Activated CD4-positive, alpha-beta T cell treated with anti-CD3 and anti-CD28 coated beads, Interleukin-2, amount 10 ng/mL, durations not matched to agents 24 days and 14 days (primary cell): ENCODE data around the gene TOX2. TPM values are rescaled to one million over a fixed set of nuclear protein-coding genes. Genes with fewer than 3 reads are reported as not detected.
A peak's percentile ranks its signal among the peaks of the same experiment; 100 is the strongest.

Experiments used
- DNase-seq: peaks from one replicate; pipeline ENCODE4 v3.0.0; 2022
- H3K27ac Mint-ChIP-seq: one replicate; pipeline ENCODE4 v1.8.0; 2022; ENCODE audit warnings: mild to moderate bottlenecking, mixed read lengths
- H3K27me3 Mint-ChIP-seq: one replicate; pipeline ENCODE4 v1.8.0; 2022; ENCODE audit warnings: mixed read lengths
- H3K36me3 Mint-ChIP-seq: one replicate; pipeline ENCODE4 v1.8.0; 2022; ENCODE audit warnings: low read depth, mild to moderate bottlenecking, mixed read lengths
- H3K4me1 Mint-ChIP-seq: one replicate; pipeline ENCODE4 v1.8.0; 2021; ENCODE audit warnings: mixed read lengths
- H3K4me3 Mint-ChIP-seq: one replicate; pipeline ENCODE4 v1.8.0; 2022; ENCODE audit warnings: mild to moderate bottlenecking, moderate library complexity, mixed read lengths
- H3K9me3 Mint-ChIP-seq: one replicate; pipeline ENCODE4 v1.8.0; 2021; ENCODE audit warnings: mixed read lengths
- intact Hi-C: fragments of 100-400 bp; cut with micrococcal nuclease; formaldehyde crosslinking; loops from one replicate; pipeline ENCODE4 v1.15.1; 2023
- total RNA-seq: library from RNA; stranded (reverse); gene quantifications from 2 replicates; pipeline ENCODE4 v1.2.3, GENCODE V29; 2022

TOX2 gene
- total RNA-seq, 1 donor from 2014 or later: 2.6 TPM

- intact Hi-C loops: loop anchor here (5.0 kb wide), 1 partner anchor 264 kb away; no protein-coding TSS in a partner anchor
- H3K4me3 Mint-ChIP-seq: no peak overlapping the region
- DNase-seq: no peak
- peaks cover 36% of the 10 kb centered on the region for H3K27me3 Mint-ChIP-seq
- no peaks in the 10 kb centered on the region for H3K36me3 Mint-ChIP-seq
- no peaks in the 10 kb centered on the region for H3K9me3 Mint-ChIP-seq
- H3K27ac Mint-ChIP-seq: peak overlapping the region; percentile 35
- H3K4me1 Mint-ChIP-seq: peaks cover 26% of the 10 kb centered on the region
These were observed 101.9 kb downstream of the TOX2 start for GRCh38 chr20:44016525-44016924.

DNA sequence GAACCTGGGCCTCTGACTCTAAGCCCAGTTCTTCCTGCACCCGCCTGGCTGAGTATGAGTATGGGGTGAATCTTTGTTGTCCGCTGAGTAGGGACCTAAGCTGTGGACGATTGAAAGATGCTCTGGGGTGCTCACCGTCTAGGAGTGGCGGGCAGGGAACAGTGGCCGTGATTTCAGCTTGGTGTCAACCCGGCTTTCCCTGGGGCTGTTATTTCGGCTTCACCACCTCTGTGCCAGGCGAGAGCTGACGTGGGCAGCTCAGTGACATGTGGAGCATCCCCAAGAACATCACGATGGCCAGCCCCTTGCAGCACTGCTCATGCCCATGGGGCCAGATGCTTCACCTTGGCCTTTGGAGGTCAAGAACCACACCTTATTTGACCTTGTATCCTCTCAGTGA lies 102.6 kb downstream of the TOX2 start:
- H3K36me3 Mint-ChIP-seq: no peaks in the 10 kb centered on the region
- peaks cover 22% of the 10 kb centered on the region for H3K4me1 Mint-ChIP-seq
- peaks cover 31% of the 10 kb centered on the region for H3K27me3 Mint-ChIP-seq
- H3K4me3 Mint-ChIP-seq: no peak overlapping the region
- no peak for DNase-seq
- no peaks in the 10 kb centered on the region for H3K9me3 Mint-ChIP-seq
- intact Hi-C loops: loop anchor here (5.0 kb wide), 1 partner anchor 265 kb away; no protein-coding TSS in a partner anchor
- no peak overlapping the region for H3K27ac Mint-ChIP-seq

DNA sequence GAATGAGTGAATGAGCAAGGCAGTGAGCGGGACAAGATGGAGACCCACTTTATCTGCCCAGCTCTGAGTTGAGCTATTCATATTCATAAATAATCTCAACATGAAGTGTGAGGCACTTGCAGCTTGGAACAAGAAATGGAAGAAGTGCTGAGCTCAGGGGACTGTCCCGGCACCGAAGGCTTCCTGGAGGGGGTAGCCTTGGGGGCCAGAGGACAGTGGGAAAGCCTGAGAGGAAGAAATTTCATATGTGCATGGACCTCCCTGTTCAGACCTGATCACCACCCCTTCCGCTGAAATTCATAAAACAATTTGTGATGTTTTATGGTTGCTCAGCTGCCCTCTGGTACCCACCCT lies 103.2 kb downstream of the TOX2 start:
- no peak for DNase-seq
- H3K27ac Mint-ChIP-seq: no peak overlapping the region
- H3K27me3 Mint-ChIP-seq: peaks cover 34% of the 10 kb centered on the region
- intact Hi-C loops: loop anchor here (2.0 to 5.0 kb wide), 2 partner anchors 63 to 266 kb away; no protein-coding TSS in a partner anchor
- peaks cover 23% of the 10 kb centered on the region for H3K4me1 Mint-ChIP-seq
- no peaks in the 10 kb centered on the region for H3K36me3 Mint-ChIP-seq
- H3K4me3 Mint-ChIP-seq: no peak overlapping the region
- H3K9me3 Mint-ChIP-seq: no peaks in the 10 kb centered on the region

- Mint-ChIP-seq H3K27ac (no peak overlapping the region), H3K36me3 (no peaks in the 10 kb centered on the region), H3K9me3 (no peaks in the 10 kb centered on the region), H3K27me3 (peaks cover 38% of the 10 kb centered on the region), H3K4me1 (peaks cover 23% of the 10 kb centered on the region), H3K4me3 (no peak overlapping the region)
- no peak for DNase-seq
- intact Hi-C loops: loop anchor here (2.0 to 5.0 kb wide), 2 partner anchors 64 to 266 kb away; no protein-coding TSS in a partner anchor
These were observed 103.7 kb downstream of the TOX2 start for GRCh38 chr20:44018259-44018941.

- no peak for DNase-seq
- intact Hi-C loops: loop anchor here (2.0 to 5.0 kb wide), 2 partner anchors 64 to 267 kb away; no protein-coding TSS in a partner anchor
- H3K4me3 Mint-ChIP-seq: peak overlapping the region; percentile 70
- H3K9me3 Mint-ChIP-seq: no peaks in the 10 kb centered on the region
- peaks cover 45% of the 10 kb centered on the region for H3K27me3 Mint-ChIP-seq
- H3K27ac Mint-ChIP-seq: peak overlapping the region; percentile 74
- no peaks in the 10 kb centered on the region for H3K36me3 Mint-ChIP-seq
- peaks cover 23% of the 10 kb centered on the region for H3K4me1 Mint-ChIP-seq
These were observed 104.4 kb downstream of the TOX2 start for GRCh38 chr20:44018942-44019637.

GRCh38 chr20:44019638-44020335 lies 105.1 kb downstream of the TOX2 start:
- peaks cover 46% of the 10 kb centered on the region for H3K27me3 Mint-ChIP-seq

GRCh38 chr20:44020406-44021148 lies 105.9 kb downstream of the TOX2 start:
- H3K4me1 Mint-ChIP-seq: peaks cover 23% of the 10 kb centered on the region
- no peak for DNase-seq
- no peak overlapping the region for H3K27ac Mint-ChIP-seq
- no peak overlapping the region for H3K4me3 Mint-ChIP-seq
- peaks cover 47% of the 10 kb centered on the region for H3K27me3 Mint-ChIP-seq
- intact Hi-C loops: no loop called here
- no peaks in the 10 kb centered on the region for H3K9me3 Mint-ChIP-seq
- no peaks in the 10 kb centered on the region for H3K36me3 Mint-ChIP-seq

More at GRCh38 chr20:44019638-44020335, 105.1 kb downstream of the TOX2 start:
- Mint-ChIP-seq H3K4me1 (peaks cover 23% of the 10 kb centered on the region), H3K4me3 (peak overlapping the region; percentile 70), H3K27ac (peak overlapping the region; percentile 74), H3K36me3 (no peaks in the 10 kb centered on the region), H3K9me3 (no peaks in the 10 kb centered on the region)
- intact Hi-C loops: loop anchor here (2.0 to 5.0 kb wide), 2 partner anchors 65 to 267 kb away; no protein-coding TSS in a partner anchor
- peak; percentile 84 for DNase-seq

GRCh38 chr20:44021186-44021585 lies 106.5 kb downstream of the TOX2 start:
- H3K4me3 Mint-ChIP-seq: no peak overlapping the region
- intact Hi-C loops: no loop called here
- no peaks in the 10 kb centered on the region for H3K9me3 Mint-ChIP-seq
- H3K36me3 Mint-ChIP-seq: no peaks in the 10 kb centered on the region
- H3K4me1 Mint-ChIP-seq: peaks cover 23% of the 10 kb centered on the region
- H3K27me3 Mint-ChIP-seq: peaks cover 44% of the 10 kb centered on the region
- no peak overlapping the region for H3K27ac Mint-ChIP-seq
- no peak for DNase-seq

- no peaks in the 10 kb centered on the region for H3K9me3 Mint-ChIP-seq
- H3K27me3 Mint-ChIP-seq: peaks cover 42% of the 10 kb centered on the region
- H3K27ac Mint-ChIP-seq: no peak overlapping the region
- DNase-seq: no peak
- H3K4me3 Mint-ChIP-seq: no peak overlapping the region
- peaks cover 25% of the 10 kb centered on the region for H3K4me1 Mint-ChIP-seq
- H3K36me3 Mint-ChIP-seq: no peaks in the 10 kb centered on the region
- intact Hi-C loops: no loop called here
These were observed 107.2 kb downstream of the TOX2 start for GRCh38 chr20:44021900-44022299.

DNA sequence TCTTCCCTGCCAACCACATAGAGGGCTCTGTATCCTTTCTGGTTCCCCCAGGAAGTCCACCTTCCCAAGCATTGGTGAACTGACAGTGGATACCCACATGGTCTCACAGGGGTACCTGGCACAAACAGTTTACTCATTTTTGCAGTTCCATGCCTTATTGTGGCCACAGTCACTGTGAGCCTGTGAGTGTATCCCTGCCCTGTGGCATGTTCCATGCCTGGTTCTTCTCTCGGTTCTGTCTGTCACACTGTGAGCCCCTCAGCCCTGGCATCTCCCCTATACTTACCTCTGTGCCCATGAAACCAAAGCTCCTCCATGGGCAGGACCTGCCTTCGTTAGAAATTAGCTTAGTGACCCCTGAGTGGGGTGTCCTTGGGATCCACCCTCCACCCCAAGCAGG lies 107.8 kb downstream of the TOX2 start:
- DNase-seq: no peak
- Mint-ChIP-seq H3K27me3 (peaks cover 41% of the 10 kb centered on the region), H3K4me3 (no peak overlapping the region), H3K4me1 (peaks cover 25% of the 10 kb centered on the region), H3K36me3 (no peaks in the 10 kb centered on the region), H3K9me3 (no peaks in the 10 kb centered on the region), H3K27ac (peak overlapping the region; percentile 0)
- intact Hi-C loops: no loop called here

- no peaks in the 10 kb centered on the region for H3K36me3 Mint-ChIP-seq
- H3K4me1 Mint-ChIP-seq: peaks cover 31% of the 10 kb centered on the region
- intact Hi-C loops: no loop called here
- H3K4me3 Mint-ChIP-seq: no peak overlapping the region
- H3K27ac Mint-ChIP-seq: no peak overlapping the region
- no peak for DNase-seq
- peaks cover 41% of the 10 kb centered on the region for H3K27me3 Mint-ChIP-seq
- no peaks in the 10 kb centered on the region for H3K9me3 Mint-ChIP-seq
These were observed 109.1 kb downstream of the TOX2 start for GRCh38 chr20:44023515-44024371.

DNA sequence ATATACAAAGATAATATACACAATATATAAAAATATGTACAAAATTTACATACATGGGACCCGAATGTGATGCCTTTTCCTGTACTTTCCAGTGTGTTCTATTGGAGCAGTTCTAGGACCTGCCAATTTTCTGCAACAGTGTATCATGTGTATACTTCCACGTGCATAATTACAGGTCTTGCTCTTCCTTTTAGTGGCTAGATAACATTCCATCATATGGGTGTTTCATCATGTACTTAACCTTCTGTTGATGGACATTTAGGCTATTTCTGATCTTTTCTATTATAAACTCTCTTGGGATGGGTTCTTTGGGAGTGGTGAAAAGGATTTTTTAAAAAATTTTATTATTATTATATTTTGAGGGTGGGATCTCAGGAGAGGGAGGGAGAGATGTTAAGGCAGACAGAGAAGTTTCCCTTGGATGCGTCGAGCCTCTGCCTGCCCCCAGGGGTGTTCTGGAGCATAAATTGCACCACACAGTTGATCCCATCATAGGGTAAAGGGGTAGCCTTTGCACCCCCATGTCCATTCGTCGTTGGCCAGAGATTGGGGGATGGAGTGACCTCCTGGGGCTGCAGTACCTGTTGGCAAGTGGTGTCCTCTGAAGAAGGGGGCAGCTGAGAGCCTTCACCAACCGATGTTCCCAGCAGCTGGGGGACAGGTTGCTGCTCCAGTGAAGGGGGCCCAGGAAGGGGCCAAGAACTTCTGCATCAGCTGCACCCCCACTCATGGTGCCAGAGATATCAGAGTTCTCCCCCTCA lies 110.3 kb downstream of the TOX2 start:
- Mint-ChIP-seq H3K9me3 (peaks cover 3% of the 10 kb centered on the region), H3K27me3 (peaks cover 48% of the 10 kb centered on the region), H3K4me1 (peaks cover 30% of the 10 kb centered on the region), H3K36me3 (peaks cover 3% of the 10 kb centered on the region), H3K27ac (no peak overlapping the region), H3K4me3 (no peak overlapping the region)
- no peak for DNase-seq
- intact Hi-C loops: loop anchor here (5.0 kb wide), 1 partner anchor 42 kb away; no protein-coding TSS in a partner anchor
